ENCODE measurements around the gene CD109.
"Not testable (repeated sequence)": the region's sequence is repeated elsewhere in the genome, so short reads cannot be mapped to it uniquely, and the experiment has no call there.

The CD109 gene

DNA sequence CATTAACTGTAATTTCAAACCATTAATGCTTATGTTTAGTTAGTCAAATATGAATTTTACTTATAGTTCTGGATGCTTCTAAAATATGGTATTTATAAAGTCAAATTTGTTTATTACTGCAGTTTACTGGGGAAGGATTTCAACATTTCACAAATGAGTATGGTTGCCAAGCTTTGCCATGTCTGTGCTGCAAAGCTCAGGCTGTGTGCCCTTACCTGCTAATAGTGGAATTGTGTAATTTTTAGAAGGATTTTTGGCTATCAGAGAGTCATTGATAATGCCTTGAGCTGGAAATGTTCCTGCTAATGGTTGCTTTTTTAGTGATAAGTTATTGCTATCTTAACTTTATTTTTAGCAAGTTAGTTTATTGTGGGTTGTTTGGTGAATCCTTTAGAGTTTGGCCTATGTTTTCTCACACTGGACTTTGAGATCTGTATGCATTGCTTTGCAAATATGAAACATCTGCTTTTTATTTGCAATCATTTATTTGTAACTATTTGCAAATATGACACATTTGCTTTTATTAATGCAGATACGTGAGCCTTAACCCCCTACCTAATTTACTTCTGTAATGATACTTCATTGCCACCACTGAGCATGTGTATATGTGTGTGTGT is 105.8 kb downstream of the CD109 start:
- Histone ChIP-seq H3K4me1 (ENCODE audit: control insufficient read depth, low read depth, low read length) (no peaks in the 10 kb centered on the region), H3K9ac (ENCODE audit: low read length) (no peak overlapping the region), H3K27ac (ENCODE audit: low read length) (no peak overlapping the region), H3K36me3 (ENCODE audit: control insufficient read depth, low read depth, low read length) (no peaks in the 10 kb centered on the region), H3K4me3 (ENCODE audit: low read length) (no peak overlapping the region), H3K27me3 (ENCODE audit: control insufficient read depth, insufficient read depth, low read length) (no peaks in the 10 kb centered on the region), H3K9me3 (ENCODE audit: control insufficient read depth, low read depth, low read length) (no peaks in the 10 kb centered on the region)

DNA sequence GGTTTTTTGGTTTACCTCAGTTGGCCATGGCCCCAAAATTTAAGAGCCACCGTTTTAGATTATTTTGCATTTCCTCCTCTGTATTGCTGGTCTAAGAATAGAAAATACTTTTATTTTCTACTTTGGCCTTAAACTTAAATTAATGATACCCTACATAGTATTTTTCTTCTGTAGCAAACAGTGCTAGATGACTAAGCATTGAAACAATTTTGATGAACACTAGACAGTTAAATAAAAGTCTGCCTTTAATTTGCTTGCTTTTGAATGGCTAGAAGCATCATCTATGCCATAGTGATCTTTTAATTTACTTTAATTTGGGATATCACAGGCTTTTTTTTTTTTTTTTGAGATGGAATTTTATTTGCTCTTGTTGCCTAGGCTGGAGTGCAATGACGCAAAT is 106.4 kb downstream of the CD109 start:
- H3K27me3 ChIP-seq (ENCODE audit: control insufficient read depth, insufficient read depth, low read length), result no peaks in the 10 kb centered on the region
- H3K4me1 ChIP-seq (ENCODE audit: control insufficient read depth, low read depth, low read length), result no peaks in the 10 kb centered on the region
- no peaks in the 10 kb centered on the region for H3K36me3 ChIP-seq (ENCODE audit: control insufficient read depth, low read depth, low read length)
- no peak overlapping the region for H3K27ac ChIP-seq (ENCODE audit: low read length)
- H3K9me3 ChIP-seq (ENCODE audit: control insufficient read depth, low read depth, low read length), result no peaks in the 10 kb centered on the region
- H3K4me3 ChIP-seq (ENCODE audit: low read length), result no peak overlapping the region
- H3K9ac ChIP-seq (ENCODE audit: low read length), result no peak overlapping the region

DNA sequence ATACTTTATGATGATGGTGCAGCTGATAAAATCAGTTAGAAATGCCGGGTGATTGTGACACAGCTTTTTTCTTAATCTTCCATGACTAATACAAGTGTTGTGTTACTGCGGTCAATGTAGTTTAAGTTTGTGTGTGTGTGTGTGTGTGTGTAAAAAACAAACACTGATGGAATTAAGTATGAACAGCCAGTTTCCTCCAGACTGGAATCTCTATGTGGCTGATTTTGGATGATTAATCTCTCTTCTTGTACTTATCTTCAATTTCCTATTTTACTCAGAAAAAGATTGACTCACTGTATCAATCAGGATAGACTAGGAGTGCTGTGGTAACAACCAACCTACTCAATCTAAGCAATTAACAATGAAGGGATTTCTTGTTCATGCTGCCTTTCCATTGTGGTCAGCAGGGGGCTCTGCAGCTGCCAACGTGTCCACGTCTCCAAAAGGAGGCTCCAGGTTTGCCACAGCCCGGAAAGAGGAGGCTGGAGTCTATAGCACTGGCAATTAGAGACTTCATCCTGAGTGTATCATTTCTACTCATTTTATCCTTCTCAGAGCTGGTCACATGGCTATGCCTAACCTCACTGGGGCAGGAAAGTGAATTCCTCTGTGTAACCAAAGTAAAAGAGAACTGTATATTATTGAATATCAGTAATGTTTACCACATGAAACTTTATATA is 107.7 kb downstream of the CD109 start:
- Histone ChIP-seq H3K36me3 (ENCODE audit: control insufficient read depth, low read depth, low read length) (no peaks in the 10 kb centered on the region), H3K4me3 (ENCODE audit: low read length) (no peak overlapping the region), H3K4me1 (ENCODE audit: control insufficient read depth, low read depth, low read length) (no peaks in the 10 kb centered on the region), H3K9me3 (ENCODE audit: control insufficient read depth, low read depth, low read length) (no peaks in the 10 kb centered on the region), H3K27me3 (ENCODE audit: control insufficient read depth, insufficient read depth, low read length) (no peaks in the 10 kb centered on the region), H3K27ac (ENCODE audit: low read length) (no peak overlapping the region), H3K9ac (ENCODE audit: low read length) (no peak overlapping the region)

DNA sequence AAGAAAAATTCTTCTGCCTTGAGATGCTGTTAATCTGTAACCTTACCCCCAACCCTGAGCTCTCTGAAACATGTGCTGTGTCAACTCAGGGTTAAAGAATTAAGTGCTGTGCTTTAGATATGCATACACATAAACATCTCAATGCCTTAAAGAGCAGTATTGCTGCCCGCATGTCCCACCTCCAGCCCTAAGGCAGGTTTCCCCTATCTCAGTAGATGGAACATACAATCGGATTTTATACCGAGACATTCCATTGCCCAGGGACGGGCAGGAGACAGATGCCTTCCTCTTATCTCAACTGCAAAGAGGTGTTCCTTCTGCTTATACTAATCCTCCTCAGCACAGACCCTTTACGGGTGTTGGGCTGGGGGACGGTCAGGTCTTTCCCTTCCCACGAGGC is 109.2 kb downstream of the CD109 start:
- H3K36me3 ChIP-seq (ENCODE audit: control insufficient read depth, low read depth, low read length); H3K4me1 ChIP-seq (ENCODE audit: control insufficient read depth, low read depth, low read length); H3K9ac ChIP-seq (ENCODE audit: low read length); H3K27ac ChIP-seq (ENCODE audit: low read length); H3K27me3 ChIP-seq (ENCODE audit: control insufficient read depth, insufficient read depth, low read length); H3K4me3 ChIP-seq (ENCODE audit: low read length); H3K9me3 ChIP-seq (ENCODE audit: control insufficient read depth, low read depth, low read length): not testable (repeated sequence)

DNA sequence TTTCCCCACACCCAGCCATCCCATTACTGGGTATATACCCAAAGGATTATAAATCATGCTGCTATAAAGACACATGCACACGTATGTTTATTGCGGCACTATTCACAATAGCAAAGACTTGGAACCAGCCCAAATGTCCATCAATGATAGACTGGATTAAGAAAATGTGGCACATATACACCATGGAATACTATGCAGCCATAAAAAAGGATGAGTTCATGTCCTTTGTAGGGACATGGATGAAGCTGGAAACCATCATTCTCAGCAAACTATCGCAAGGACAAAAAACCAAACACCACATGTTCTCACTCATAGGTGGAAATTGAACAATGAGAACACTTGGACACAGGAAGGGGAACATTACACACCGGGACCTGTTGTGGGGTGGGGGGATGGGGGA is 110.0 kb downstream of the CD109 start:
- H3K9ac ChIP-seq (ENCODE audit: low read length); H3K27ac ChIP-seq (ENCODE audit: low read length); H3K4me1 ChIP-seq (ENCODE audit: control insufficient read depth, low read depth, low read length); H3K4me3 ChIP-seq (ENCODE audit: low read length); H3K9me3 ChIP-seq (ENCODE audit: control insufficient read depth, low read depth, low read length); H3K36me3 ChIP-seq (ENCODE audit: control insufficient read depth, low read depth, low read length); H3K27me3 ChIP-seq (ENCODE audit: control insufficient read depth, insufficient read depth, low read length): not testable (repeated sequence)

DNA sequence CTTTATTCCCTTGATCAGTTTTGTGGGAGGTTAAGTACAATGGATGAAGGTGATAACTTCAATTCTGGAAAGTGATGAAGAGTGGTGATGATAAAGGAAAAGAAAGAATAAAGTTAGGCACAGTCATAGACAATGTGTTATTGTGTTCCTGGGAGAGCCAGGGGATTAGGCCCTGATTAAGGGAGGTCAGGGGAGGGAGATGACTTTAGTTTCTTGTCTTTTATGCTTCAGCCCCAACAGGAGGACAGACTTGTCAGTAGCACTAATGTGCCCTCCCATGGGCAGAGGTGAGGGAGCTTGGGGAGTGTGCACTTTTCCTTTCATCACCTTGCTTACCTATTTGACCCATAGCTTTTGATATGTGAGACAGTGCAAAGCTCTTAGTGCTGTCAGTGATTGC is 115.7 kb downstream of the CD109 start:
- Histone ChIP-seq H3K27ac (ENCODE audit: low read length) (no peak overlapping the region), H3K27me3 (ENCODE audit: control insufficient read depth, insufficient read depth, low read length) (no peaks in the 10 kb centered on the region), H3K36me3 (ENCODE audit: control insufficient read depth, low read depth, low read length) (no peaks in the 10 kb centered on the region), H3K9ac (ENCODE audit: low read length) (no peak overlapping the region), H3K9me3 (ENCODE audit: control insufficient read depth, low read depth, low read length) (no peaks in the 10 kb centered on the region), H3K4me3 (ENCODE audit: low read length) (no peak overlapping the region), H3K4me1 (ENCODE audit: control insufficient read depth, low read depth, low read length) (no peaks in the 10 kb centered on the region)

DNA sequence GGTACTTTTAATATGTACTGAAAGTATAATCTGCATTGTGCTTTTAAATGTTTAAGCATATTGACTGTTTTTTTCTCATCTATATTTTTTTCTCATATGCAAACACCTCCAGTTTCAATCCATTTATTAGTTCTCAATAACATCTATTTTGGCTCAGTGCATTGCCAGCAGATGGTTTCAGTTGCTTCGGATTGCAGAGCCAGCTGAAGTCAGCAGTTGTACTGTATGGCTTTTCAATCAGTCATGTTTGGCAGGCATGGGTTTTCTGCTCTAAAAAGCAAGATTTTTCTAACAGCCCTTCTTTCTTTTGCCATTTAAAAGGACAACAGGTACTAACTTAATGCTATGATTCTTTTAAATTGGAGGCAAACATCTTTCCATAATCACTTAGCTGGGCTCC is 121.2 kb downstream of the CD109 start:
- H3K27me3 ChIP-seq (ENCODE audit: control insufficient read depth, insufficient read depth, low read length), result no peaks in the 10 kb centered on the region
- no peaks in the 10 kb centered on the region for H3K4me1 ChIP-seq (ENCODE audit: control insufficient read depth, low read depth, low read length)
- no peaks in the 10 kb centered on the region for H3K9me3 ChIP-seq (ENCODE audit: control insufficient read depth, low read depth, low read length)
- no peak overlapping the region for H3K4me3 ChIP-seq (ENCODE audit: low read length)
- H3K36me3 ChIP-seq (ENCODE audit: control insufficient read depth, low read depth, low read length), result no peaks in the 10 kb centered on the region
- no peak overlapping the region for H3K9ac ChIP-seq (ENCODE audit: low read length)
- H3K27ac ChIP-seq (ENCODE audit: low read length), result no peak overlapping the region

DNA sequence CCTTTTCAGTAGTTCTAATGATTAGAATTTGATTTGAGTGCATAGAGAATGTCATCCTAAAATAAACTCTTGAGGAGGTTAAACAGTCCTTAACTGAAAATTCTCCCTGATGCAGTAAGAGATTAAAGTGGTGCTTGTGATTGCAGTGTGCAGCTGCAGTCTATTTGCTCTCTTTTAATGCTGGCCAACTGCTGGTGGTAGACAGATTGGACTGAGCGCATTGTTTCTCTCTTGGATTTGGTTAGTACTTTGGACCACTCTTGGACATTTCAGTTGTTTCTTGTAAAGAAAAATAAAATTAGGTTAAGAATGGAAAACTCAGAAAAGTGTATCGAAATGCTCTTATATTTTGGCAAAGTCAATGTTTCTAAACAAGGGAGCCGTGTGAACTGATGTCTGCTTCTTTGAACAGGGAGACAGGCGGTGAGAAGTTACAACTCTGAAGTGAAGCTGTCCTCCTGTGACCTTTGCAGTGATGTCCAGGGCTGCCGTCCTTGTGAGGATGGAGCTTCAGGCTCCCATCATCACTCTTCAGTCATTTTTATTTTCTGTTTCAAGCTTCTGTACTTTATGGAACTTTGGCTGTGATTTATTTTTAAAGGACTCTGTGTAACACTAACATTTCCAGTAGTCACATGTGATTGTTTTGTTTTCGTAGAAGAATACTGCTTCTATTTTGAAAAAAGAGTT is 127.2 kb downstream of the CD109 start:
- no peak overlapping the region for H3K27ac ChIP-seq (ENCODE audit: low read length)
- H3K4me1 ChIP-seq (ENCODE audit: control insufficient read depth, low read depth, low read length), result no peaks in the 10 kb centered on the region
- H3K4me3 ChIP-seq (ENCODE audit: low read length), result no peak overlapping the region
- H3K9ac ChIP-seq (ENCODE audit: low read length), result no peak overlapping the region
- no peaks in the 10 kb centered on the region for H3K9me3 ChIP-seq (ENCODE audit: control insufficient read depth, low read depth, low read length)
- no peaks in the 10 kb centered on the region for H3K36me3 ChIP-seq (ENCODE audit: control insufficient read depth, low read depth, low read length)
- H3K27me3 ChIP-seq (ENCODE audit: control insufficient read depth, insufficient read depth, low read length), result no peaks in the 10 kb centered on the region

DNA sequence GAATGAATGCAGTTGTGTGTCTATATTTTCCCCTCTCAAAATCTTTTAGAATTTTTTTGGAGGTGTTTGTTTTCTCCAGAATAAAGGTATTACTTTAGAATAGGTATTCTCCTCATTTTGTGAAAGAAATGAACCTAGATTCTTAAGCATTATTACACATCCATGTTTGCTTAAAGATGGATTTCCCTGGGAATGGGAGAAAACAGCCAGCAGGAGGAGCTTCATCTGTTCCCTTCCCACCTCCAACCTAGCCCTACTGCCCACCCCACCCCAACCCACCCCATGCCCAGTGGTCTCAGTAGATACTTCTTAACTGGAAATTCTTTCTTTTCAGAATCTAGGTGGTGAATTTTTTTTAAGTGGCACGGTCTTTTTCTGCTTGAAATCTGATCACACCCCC is 127.8 kb downstream of the CD109 start:
- H3K9ac ChIP-seq (ENCODE audit: low read length), result no peak overlapping the region
- H3K4me1 ChIP-seq (ENCODE audit: control insufficient read depth, low read depth, low read length), result no peaks in the 10 kb centered on the region
- no peaks in the 10 kb centered on the region for H3K36me3 ChIP-seq (ENCODE audit: control insufficient read depth, low read depth, low read length)
- H3K9me3 ChIP-seq (ENCODE audit: control insufficient read depth, low read depth, low read length), result no peaks in the 10 kb centered on the region
- no peak overlapping the region for H3K4me3 ChIP-seq (ENCODE audit: low read length)
- H3K27me3 ChIP-seq (ENCODE audit: control insufficient read depth, insufficient read depth, low read length), result no peaks in the 10 kb centered on the region
- H3K27ac ChIP-seq (ENCODE audit: low read length), result no peak overlapping the region

DNA sequence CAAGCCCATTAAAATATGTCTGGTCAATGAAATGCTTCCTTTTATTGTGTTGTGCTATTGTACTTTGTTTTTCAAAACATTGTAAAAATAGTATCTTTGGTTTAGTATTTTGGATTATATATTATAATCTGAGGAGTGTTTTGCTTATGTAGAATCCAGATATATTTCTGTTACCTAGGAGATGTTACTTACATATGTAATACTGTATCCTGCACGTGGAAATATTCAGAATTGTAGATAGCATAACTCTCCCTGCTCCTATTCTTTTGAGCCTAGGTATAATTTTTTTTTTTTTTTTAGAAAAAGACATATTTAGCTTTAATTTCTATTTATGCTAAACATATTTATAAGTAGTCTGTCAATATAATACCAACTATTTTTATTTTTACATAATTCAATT is 130.6 kb downstream of the CD109 start:
- Histone ChIP-seq H3K4me3 (ENCODE audit: low read length) (no peak overlapping the region), H3K27me3 (ENCODE audit: control insufficient read depth, insufficient read depth, low read length) (no peaks in the 10 kb centered on the region), H3K27ac (ENCODE audit: low read length) (no peak overlapping the region), H3K9ac (ENCODE audit: low read length) (no peak overlapping the region), H3K9me3 (ENCODE audit: control insufficient read depth, low read depth, low read length) (no peaks in the 10 kb centered on the region), H3K36me3 (ENCODE audit: control insufficient read depth, low read depth, low read length) (no peaks in the 10 kb centered on the region), H3K4me1 (ENCODE audit: control insufficient read depth, low read depth, low read length) (no peaks in the 10 kb centered on the region)

DNA sequence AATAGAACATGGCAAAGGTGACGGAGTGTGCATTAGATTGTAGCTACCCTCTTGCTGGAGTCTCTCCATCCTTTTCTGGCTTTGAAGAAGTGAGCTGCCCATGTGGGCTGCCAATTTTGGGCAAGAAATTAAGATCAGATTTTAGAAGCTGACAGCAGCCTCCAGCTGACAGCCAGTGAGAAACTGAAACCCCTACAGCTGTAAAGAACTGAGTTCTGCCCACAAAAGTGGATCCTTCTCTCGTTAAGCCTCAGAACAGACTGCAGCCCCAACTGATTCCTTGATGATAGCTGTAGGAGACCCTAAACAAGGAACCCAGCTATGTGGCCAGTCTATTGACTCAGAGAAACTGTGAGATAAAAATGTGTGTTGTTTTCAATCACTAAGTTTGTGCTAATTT is 134.1 kb downstream of the CD109 start:
- Histone ChIP-seq H3K27me3 (ENCODE audit: control insufficient read depth, insufficient read depth, low read length) (no peaks in the 10 kb centered on the region), H3K9ac (ENCODE audit: low read length) (no peak overlapping the region), H3K4me3 (ENCODE audit: low read length) (no peak overlapping the region), H3K9me3 (ENCODE audit: control insufficient read depth, low read depth, low read length) (no peaks in the 10 kb centered on the region), H3K27ac (ENCODE audit: low read length) (no peak overlapping the region), H3K4me1 (ENCODE audit: control insufficient read depth, low read depth, low read length) (no peaks in the 10 kb centered on the region), H3K36me3 (ENCODE audit: control insufficient read depth, low read depth, low read length) (no peaks in the 10 kb centered on the region)

DNA sequence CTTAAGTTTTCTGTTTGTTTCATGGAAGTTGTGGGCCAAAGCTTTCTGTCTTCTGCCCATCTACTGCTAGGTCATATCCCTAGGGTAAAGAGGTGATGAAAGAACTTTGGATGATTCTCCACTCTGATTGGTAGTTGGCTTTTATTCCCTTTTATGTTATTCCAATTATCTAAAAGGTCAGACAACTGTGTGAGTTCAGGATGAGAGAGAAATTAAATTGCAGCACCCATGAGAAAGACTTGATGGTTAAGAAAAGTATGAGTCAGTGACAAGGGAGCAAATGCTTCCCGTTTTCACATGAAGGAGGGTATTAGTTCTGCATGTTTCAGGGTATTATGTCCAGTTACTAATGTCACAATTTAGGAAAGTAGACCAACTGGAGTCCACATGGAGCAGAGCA is 136.3 kb downstream of the CD109 start:
- Histone ChIP-seq H3K9me3 (ENCODE audit: control insufficient read depth, low read depth, low read length) (no peaks in the 10 kb centered on the region), H3K27ac (ENCODE audit: low read length) (no peak overlapping the region), H3K27me3 (ENCODE audit: control insufficient read depth, insufficient read depth, low read length) (no peaks in the 10 kb centered on the region), H3K4me3 (ENCODE audit: low read length) (no peak overlapping the region), H3K4me1 (ENCODE audit: control insufficient read depth, low read depth, low read length) (no peaks in the 10 kb centered on the region), H3K36me3 (ENCODE audit: control insufficient read depth, low read depth, low read length) (no peaks in the 10 kb centered on the region), H3K9ac (ENCODE audit: low read length) (no peak overlapping the region)
